H1 (cell line): ENCODE results near the gene B3GALT5. TPM values are rescaled to one million over a fixed set of nuclear protein-coding genes. Genes with fewer than 3 reads are reported as not detected.

Source experiments
- ZNF274 ChIP-seq: IDR thresholded peaks from 2 replicates; pipeline ENCODE4 v1.7.0; 2012; ENCODE audit warnings: low read length, borderline replicate concordance; ENCODE audit errors: extremely low read depth
- polyA plus RNA-seq, 7 experiments: library from polyadenylated mRNA; depleted of rRNA in 3 of 7; stranded (reverse) in 5 of 7; unstranded in 2 of 7; fragments of >200 nt in 5 of 7; fragments of 200-250 nt in 2 of 7; gene quantifications; 1 replicate in 5 of 7; 2 replicates in 1 of 7; 4 replicates in 1 of 7; pipeline versions ENCODE4 v1.2.1 to v1.2.3, GENCODE V29; 2011 to 2013; ENCODE audit warnings: missing spikeins in 2 of 7, mixed read lengths in 2 of 7
- total RNA-seq: library from RNA; stranded (reverse); fragmentation: NEBNext Ultra II Directional; extraction: Animal tissue kit (Norgen Biotek cat#: 25700); gene quantifications from 2 replicates; pipeline ENCODE4 v1.2.1, GENCODE V29; 2021

Gene B3GALT5
- total and polyA plus RNA-seq, 2 of the 8 experiments (the other 6 are each of a cell fraction or from before 2014, with no cell fraction given), result 11.9 to 25.1 TPM

DNA sequence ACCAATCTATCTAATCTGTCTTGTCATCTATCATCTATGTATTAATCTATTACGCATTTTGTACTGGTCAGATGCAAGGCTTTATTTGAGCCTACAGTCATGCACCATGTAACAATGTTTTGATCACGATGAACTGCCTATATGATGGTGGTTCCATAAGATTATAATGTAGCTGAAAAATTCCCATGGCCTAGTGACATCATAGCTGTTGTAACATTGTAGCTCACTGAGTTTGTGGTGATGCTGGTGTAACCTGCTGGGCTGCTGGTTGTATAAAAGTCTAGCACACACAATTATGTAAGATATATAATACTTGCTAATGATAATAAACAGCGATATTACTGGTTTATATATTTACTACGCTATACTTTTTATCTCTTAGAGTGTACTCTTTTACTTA, 67.5 kb downstream of the B3GALT5 start (continued):
- no peak for TF ChIP-seq ZNF274
- TF ChIP-seq, all 59 proteins: peak for 0
